ENCODE results near the gene GRID2. TPM values are rescaled to one million over a fixed set of nuclear protein-coding genes. Genes with fewer than 3 reads are reported as not detected.

Gene GRID2
- total and polyA plus RNA-seq, 4 donors = under 0.01 to 0.02 TPM; not detected in 2

GRCh38 chr4:92968996-92969395 is 665.2 kb downstream of the GRID2 start:
- H3K4me3 ChIP-seq (ENCODE audit: low read depth in 1 of 3, low read length in 3 of 3) = no peak overlapping the region
- TF ChIP-seq RXRA (IDR thresholded peaks at IDR 0.05) = no peak
- TF ChIP-seq, protein P1, sequence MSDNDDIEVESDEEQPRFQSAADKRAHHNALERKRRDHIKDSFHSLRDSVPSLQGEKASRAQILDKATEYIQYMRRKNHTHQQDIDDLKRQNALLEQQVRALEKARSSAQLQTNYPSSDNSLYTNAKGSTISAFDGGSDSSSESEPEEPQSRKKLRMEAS (IDR thresholded peaks at IDR 0.05) = no peak
- no peak for TF ChIP-seq RAD21 (IDR thresholded peaks at IDR 0.05)
- TF ChIP-seq HNF4G (IDR thresholded peaks at IDR 0.05) = no peak
- TF ChIP-seq YY1 (IDR thresholded peaks at IDR 0.05) = no peak
- TF ChIP-seq HNF4A (conservative IDR thresholded peaks at IDR 0.05) = no peak
- TF ChIP-seq NR2F2 (IDR thresholded peaks at IDR 0.05) = no peak
- TF ChIP-seq, protein P2, sequence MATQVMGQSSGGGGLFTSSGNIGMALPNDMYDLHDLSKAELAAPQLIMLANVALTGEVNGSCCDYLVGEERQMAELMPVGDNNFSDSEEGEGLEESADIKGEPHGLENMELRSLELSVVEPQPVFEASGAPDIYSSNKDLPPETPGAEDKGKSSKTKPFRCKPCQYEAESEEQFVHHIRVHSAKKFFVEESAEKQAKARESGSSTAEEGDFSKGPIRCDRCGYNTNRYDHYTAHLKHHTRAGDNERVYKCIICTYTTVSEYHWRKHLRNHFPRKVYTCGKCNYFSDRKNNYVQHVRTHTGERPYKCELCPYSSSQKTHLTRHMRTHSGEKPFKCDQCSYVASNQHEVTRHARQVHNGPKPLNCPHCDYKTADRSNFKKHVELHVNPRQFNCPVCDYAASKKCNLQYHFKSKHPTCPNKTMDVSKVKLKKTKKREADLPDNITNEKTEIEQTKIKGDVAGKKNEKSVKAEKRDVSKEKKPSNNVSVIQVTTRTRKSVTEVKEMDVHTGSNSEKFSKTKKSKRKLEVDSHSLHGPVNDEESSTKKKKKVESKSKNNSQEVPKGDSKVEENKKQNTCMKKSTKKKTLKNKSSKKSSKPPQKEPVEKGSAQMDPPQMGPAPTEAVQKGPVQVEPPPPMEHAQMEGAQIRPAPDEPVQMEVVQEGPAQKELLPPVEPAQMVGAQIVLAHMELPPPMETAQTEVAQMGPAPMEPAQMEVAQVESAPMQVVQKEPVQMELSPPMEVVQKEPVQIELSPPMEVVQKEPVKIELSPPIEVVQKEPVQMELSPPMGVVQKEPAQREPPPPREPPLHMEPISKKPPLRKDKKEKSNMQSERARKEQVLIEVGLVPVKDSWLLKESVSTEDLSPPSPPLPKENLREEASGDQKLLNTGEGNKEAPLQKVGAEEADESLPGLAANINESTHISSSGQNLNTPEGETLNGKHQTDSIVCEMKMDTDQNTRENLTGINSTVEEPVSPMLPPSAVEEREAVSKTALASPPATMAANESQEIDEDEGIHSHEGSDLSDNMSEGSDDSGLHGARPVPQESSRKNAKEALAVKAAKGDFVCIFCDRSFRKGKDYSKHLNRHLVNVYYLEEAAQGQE (IDR thresholded peaks at IDR 0.05) = no peak
- no peak for TF ChIP-seq ATF3 (IDR thresholded peaks at IDR 0.05)
- TF ChIP-seq FOXA1 (IDR thresholded peaks at IDR 0.05) = no peak
- TF ChIP-seq FOXA2 (IDR thresholded peaks at IDR 0.05) = no peak
- TF ChIP-seq JUND (IDR thresholded peaks at IDR 0.05) = no peak
- TF ChIP-seq ZBTB33 (IDR thresholded peaks at IDR 0.05) = no peak
- no peak for TF ChIP-seq SP1 (IDR thresholded peaks at IDR 0.05)
- TF ChIP-seq, protein P3, sequence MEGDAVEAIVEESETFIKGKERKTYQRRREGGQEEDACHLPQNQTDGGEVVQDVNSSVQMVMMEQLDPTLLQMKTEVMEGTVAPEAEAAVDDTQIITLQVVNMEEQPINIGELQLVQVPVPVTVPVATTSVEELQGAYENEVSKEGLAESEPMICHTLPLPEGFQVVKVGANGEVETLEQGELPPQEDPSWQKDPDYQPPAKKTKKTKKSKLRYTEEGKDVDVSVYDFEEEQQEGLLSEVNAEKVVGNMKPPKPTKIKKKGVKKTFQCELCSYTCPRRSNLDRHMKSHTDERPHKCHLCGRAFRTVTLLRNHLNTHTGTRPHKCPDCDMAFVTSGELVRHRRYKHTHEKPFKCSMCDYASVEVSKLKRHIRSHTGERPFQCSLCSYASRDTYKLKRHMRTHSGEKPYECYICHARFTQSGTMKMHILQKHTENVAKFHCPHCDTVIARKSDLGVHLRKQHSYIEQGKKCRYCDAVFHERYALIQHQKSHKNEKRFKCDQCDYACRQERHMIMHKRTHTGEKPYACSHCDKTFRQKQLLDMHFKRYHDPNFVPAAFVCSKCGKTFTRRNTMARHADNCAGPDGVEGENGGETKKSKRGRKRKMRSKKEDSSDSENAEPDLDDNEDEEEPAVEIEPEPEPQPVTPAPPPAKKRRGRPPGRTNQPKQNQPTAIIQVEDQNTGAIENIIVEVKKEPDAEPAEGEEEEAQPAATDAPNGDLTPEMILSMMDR (IDR thresholded peaks at IDR 0.05; ENCODE audit: low read depth, low read length, missing input control) = no peak
- TF ChIP-seq TAF1 (conservative IDR thresholded peaks at IDR 0.05) = no peak
- no peak for TF ChIP-seq GABPA (IDR thresholded peaks at IDR 0.05 in 1 of 2, conservative IDR thresholded peaks at IDR 0.05 in 1 of 2)
- no peak for TF ChIP-seq EGR1 (IDR thresholded peaks at IDR 0.05; ENCODE audit: low read depth in 2 of 2)
- no peak overlapping the region for H3K9ac ChIP-seq (ENCODE audit: low read depth in 1 of 2, low read length in 2 of 2)
- no peaks in the 10 kb centered on the region for H3K27me3 ChIP-seq (ENCODE audit: control insufficient read depth in 4 of 4, insufficient read depth in 4 of 4, low read length in 3 of 4)
- H3K9me3 ChIP-seq (ENCODE audit: control insufficient read depth in 4 of 4, low read length in 3 of 4) = no peaks in the 10 kb centered on the region
- WGBS = 90% methylated on average over 1 of the region's 1 CpG
- H3K4me1 ChIP-seq (ENCODE audit: control insufficient read depth in 4 of 4, insufficient read depth in 4 of 4, low read length in 3 of 4) = peaks cover 0 to 10% (median 8%) of the 10 kb centered on the region in 4 donors
- H3K27ac ChIP-seq (ENCODE audit: low read depth in 1 of 2, low read length in 2 of 2) = no peak overlapping the region
- no peaks in the 10 kb centered on the region for H3K36me3 ChIP-seq (ENCODE audit: control insufficient read depth in 4 of 4, insufficient read depth in 3 of 4, low read depth in 1 of 4, low read length in 3 of 4)
- no peak for DNase-seq (ENCODE audit: low spot score)

Measured in liver (tissue), 9 donors.